SU-DHL-6 (cell line): ENCODE measurements around the gene TOX2.

Experiments used
- CTCF ChIP-seq: fragments of 200-600 bp; sonication (generic); IDR thresholded peaks from one replicate; pipeline ENCODE4 v1.5.1; 2017; ENCODE audit warnings: antibody characterized with exemption, mild to moderate bottlenecking, low read length, moderate library complexity; ENCODE audit not compliant: insufficient read depth, poor library complexity, severe bottlenecking
- EZH2phosphoT487 ChIP-seq: fragments of 200-600 bp; sonication (generic), shearing (Covaris generic); conservative IDR thresholded peaks from 2 replicates; pipeline ENCODE4 v1.6.1; 2018; ENCODE audit warnings: mild to moderate bottlenecking, antibody characterized with exemption, low read length, moderate library complexity, mixed read lengths

- TF ChIP-seq CTCF (no peak), EZH2phosphoT487 (no peak)
Measured at GRCh38 chr20:43920797-43921196, 6.1 kb downstream of the TOX2 start.
